ENCODE measurements around the gene LHPP.

Gene LHPP

DNA sequence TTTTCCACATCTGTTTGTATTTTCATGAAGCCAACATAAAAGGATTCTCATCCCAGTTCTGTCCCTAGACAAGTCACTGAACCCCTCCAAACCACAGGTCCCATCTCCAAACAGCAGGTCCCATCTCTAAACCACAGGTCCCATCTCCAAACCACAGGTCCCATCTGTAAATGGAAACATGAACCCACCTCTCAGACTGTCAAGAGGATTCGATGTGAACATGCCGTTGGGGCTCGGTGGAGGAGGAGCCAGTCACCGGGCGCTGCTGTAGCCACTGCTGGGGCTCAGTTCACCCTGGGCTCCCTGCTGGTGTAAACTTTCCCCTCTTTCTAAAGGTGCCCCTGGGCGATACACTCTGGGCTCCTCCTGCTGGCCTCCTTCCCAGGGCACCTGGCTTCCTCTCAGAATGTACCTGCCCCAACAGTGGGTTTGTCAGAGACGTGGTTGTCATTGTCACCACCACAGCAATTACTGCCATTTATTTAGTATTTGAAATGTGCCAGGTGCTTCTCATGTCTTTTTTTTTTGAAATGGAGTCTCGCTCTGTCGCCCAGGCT, 13.0 kb downstream of the LHPP start:
- ATAC-seq (ENCODE audit: low read depth), result no peak
- DNase-seq (ENCODE audit: low spot score), result no peak
- H3K27ac ChIP-seq (ENCODE audit: poor library complexity, severe bottlenecking), result no peak overlapping the region

DNA sequence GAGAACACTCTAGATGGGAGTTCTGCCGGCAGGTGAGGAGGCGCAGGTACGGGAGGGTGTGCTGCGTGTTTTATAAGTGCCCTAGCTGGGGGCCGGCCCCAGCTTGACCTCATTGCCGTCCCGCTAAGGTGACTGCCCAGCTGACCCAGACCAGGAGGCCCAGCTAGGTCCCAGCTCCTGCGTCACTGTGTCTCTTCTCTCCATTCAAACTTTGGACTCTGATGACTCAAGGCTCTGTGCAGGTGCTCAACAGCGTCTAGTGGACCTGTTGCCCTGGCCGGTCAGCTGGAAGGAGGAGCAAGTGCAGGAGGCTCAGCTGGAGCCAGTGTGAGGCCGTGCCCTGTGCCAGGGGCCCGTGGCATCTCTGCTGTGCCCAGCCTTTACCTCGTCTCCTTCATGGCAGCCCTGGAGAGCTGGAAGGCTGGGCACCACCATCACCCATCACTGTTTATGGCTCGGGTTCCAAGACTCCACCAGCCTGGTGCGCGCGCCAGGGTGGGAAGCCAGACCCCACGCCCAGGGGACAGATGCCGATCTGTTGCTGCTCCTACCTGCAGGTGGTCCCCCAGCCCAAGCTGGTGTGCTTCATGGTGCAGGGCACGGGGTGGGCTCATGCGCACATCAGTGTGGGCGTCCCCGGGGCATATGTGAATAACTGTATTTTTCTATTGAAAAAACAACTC, 14.6 kb downstream of the LHPP start:
- no peaks in the 10 kb centered on the region for H3K9me3 ChIP-seq (ENCODE audit: severe bottlenecking)
- ATAC-seq (ENCODE audit: low read depth), result no peak
- H3K27me3 ChIP-seq (ENCODE audit: insufficient read depth, poor library complexity, severe bottlenecking), result no peaks in the 10 kb centered on the region
- H3K36me3 ChIP-seq (ENCODE audit: low read depth), result no peaks in the 10 kb centered on the region
- TF ChIP-seq, protein P1, sequence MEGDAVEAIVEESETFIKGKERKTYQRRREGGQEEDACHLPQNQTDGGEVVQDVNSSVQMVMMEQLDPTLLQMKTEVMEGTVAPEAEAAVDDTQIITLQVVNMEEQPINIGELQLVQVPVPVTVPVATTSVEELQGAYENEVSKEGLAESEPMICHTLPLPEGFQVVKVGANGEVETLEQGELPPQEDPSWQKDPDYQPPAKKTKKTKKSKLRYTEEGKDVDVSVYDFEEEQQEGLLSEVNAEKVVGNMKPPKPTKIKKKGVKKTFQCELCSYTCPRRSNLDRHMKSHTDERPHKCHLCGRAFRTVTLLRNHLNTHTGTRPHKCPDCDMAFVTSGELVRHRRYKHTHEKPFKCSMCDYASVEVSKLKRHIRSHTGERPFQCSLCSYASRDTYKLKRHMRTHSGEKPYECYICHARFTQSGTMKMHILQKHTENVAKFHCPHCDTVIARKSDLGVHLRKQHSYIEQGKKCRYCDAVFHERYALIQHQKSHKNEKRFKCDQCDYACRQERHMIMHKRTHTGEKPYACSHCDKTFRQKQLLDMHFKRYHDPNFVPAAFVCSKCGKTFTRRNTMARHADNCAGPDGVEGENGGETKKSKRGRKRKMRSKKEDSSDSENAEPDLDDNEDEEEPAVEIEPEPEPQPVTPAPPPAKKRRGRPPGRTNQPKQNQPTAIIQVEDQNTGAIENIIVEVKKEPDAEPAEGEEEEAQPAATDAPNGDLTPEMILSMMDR (IDR thresholded peaks at IDR 0.05; ENCODE audit: poor library complexity, severe bottlenecking), result no peak
- H3K4me3 ChIP-seq (ENCODE audit: severe bottlenecking), result no peak overlapping the region
- H3K4me1 ChIP-seq (ENCODE audit: insufficient read depth, poor library complexity, severe bottlenecking), result peaks cover 9% of the 10 kb centered on the region
- DNase-seq (ENCODE audit: low spot score), result no peak
- H3K27ac ChIP-seq (ENCODE audit: poor library complexity, severe bottlenecking), result no peak overlapping the region

More for the DNA sequence above, 13.0 kb downstream of the LHPP start:
- H3K9me3 ChIP-seq (ENCODE audit: severe bottlenecking), result no peaks in the 10 kb centered on the region
- peaks cover 9% of the 10 kb centered on the region for H3K4me1 ChIP-seq (ENCODE audit: insufficient read depth, poor library complexity, severe bottlenecking)
- no peaks in the 10 kb centered on the region for H3K36me3 ChIP-seq (ENCODE audit: low read depth)
- TF ChIP-seq, protein P1 (IDR thresholded peaks at IDR 0.05; ENCODE audit: poor library complexity, severe bottlenecking), result no peak
- no peaks in the 10 kb centered on the region for H3K27me3 ChIP-seq (ENCODE audit: insufficient read depth, poor library complexity, severe bottlenecking)
- no peak overlapping the region for H3K4me3 ChIP-seq (ENCODE audit: severe bottlenecking)

DNA sequence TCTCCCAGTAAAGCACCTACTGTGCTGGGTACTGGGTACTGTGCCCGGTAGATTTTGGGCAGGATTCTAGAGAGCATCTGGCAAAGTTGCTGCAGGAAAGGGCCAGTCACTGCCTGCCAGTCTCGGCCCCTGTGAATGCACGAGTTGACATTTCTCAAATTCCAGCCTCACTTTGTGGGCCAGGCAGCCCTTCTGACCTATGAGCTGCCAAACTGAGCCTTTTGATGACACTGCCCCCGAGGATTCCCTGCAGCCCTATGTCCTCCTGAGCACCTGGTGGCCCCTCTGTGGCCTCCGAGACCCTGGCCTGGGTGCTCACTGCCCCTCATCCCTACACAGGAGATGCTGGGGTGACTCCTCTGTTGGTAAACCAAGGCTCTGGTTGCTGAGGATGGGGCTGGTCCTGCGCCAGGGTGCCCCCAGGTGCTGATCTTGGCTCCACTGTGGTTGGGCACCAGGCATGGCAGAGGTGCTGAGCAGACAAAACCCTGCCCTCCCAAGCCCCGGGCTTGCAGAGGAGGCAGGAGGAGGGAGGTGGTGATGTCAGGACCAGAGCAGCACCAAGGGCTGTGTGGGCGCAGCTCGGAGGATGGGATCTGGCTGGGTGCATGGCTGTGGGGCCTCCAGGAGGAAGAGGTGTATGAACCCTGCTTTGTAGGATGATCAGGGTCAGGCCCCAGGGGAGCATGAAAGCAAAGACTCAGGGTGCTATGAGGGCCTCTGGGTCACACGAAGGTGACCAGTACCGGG, 16.2 kb downstream of the LHPP start:
- Histone ChIP-seq H3K36me3 (ENCODE audit: low read depth) (no peaks in the 10 kb centered on the region), H3K9me3 (ENCODE audit: severe bottlenecking) (no peaks in the 10 kb centered on the region), H3K4me1 (ENCODE audit: insufficient read depth, poor library complexity, severe bottlenecking) (peaks cover 9% of the 10 kb centered on the region), H3K4me3 (ENCODE audit: severe bottlenecking) (no peak overlapping the region), H3K27ac (ENCODE audit: poor library complexity, severe bottlenecking) (no peak overlapping the region), H3K27me3 (ENCODE audit: insufficient read depth, poor library complexity, severe bottlenecking) (no peaks in the 10 kb centered on the region)
- ATAC-seq (ENCODE audit: low read depth), result peak; percentile 50; the same call in 2 of the 3 replicates
- TF ChIP-seq, protein P1 (IDR thresholded peaks at IDR 0.05; ENCODE audit: poor library complexity, severe bottlenecking), result no peak
- DNase-seq (ENCODE audit: low spot score), result no peak

DNA sequence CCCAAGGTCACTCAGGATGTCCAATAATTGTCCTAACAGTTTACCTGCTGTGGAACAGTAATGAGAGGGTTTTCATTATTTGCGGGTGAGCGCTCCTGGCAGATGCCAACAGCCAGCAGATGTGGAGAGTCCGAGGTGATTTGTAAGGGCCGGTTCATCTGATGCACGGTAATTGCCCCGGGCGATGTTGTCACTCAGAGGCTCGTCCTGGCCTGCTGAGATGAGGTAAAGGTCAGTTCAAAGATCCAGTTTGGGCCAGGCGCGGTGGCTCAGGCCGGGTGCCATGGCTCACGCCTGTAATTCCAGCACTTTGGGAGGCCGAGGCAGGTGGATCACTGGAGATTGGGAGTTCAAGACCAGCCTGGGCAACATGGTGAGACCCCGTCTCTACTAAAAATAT, 16.9 kb downstream of the LHPP start:
- Histone ChIP-seq H3K4me1 (ENCODE audit: insufficient read depth, poor library complexity, severe bottlenecking) (peaks cover 9% of the 10 kb centered on the region), H3K36me3 (ENCODE audit: low read depth) (no peaks in the 10 kb centered on the region), H3K27ac (ENCODE audit: poor library complexity, severe bottlenecking) (no peak overlapping the region), H3K4me3 (ENCODE audit: severe bottlenecking) (no peak overlapping the region), H3K27me3 (ENCODE audit: insufficient read depth, poor library complexity, severe bottlenecking) (no peaks in the 10 kb centered on the region), H3K9me3 (ENCODE audit: severe bottlenecking) (no peaks in the 10 kb centered on the region)
- TF ChIP-seq, protein P1 (IDR thresholded peaks at IDR 0.05; ENCODE audit: poor library complexity, severe bottlenecking), result no peak
- DNase-seq (ENCODE audit: low spot score), result no peak
- peak; percentile 53; the same call in 2 of the 3 replicates for ATAC-seq (ENCODE audit: low read depth)
